Hematopoietic multipotent progenitor cell treated with erythropoietin and hydrocortisone succinate and interleukin-3 and kit ligand, for 6 days (in vitro differentiated cells): Measurements from ENCODE around the gene SH3BP4.
A peak's percentile ranks its signal among the peaks of the same experiment; 100 is the strongest.

Source experiments
- DNase-seq: peaks from one replicate; pipeline ENCODE4 v3.0.0-alpha.2; 2015

The SH3BP4 gene

GRCh38 chr2:234951664-234952269, at the start of gene SH3BP4:
Gene SH3BP4 (plus strand): TSS chr2:234952017. CDS start chr2:235035003, 82,986 bp downstream.
- peak; percentile 56 for DNase-seq

GRCh38 chr2:234904785-234905184, 47.0 kb upstream of the SH3BP4 start:
- no peak for DNase-seq

- DNase-seq: no peak
Observed at GRCh38 chr2:234905547-234906265, 46.1 kb upstream of the SH3BP4 start.

- DNase-seq: no peak
Observed at GRCh38 chr2:234910186-234910679, 41.6 kb upstream of the SH3BP4 start.

- no peak for DNase-seq
Observed at GRCh38 chr2:234911271-234911670, 40.5 kb upstream of the SH3BP4 start.

- no peak for DNase-seq
Observed at GRCh38 chr2:234912437-234912836, 39.4 kb upstream of the SH3BP4 start.

GRCh38 chr2:234913208-234913626, 38.6 kb upstream of the SH3BP4 start:
- DNase-seq: no peak

- no peak for DNase-seq
Observed at GRCh38 chr2:234914371-234915154, 37.3 kb upstream of the SH3BP4 start.

- no peak for DNase-seq
Observed at GRCh38 chr2:234916674-234917073, 35.1 kb upstream of the SH3BP4 start.

- no peak for DNase-seq
Observed at GRCh38 chr2:234917211-234917975, 34.4 kb upstream of the SH3BP4 start.

- no peak for DNase-seq
Observed at GRCh38 chr2:234919711-234920110, 32.1 kb upstream of the SH3BP4 start.

- no peak for DNase-seq
Observed at GRCh38 chr2:234920836-234921235, 31.0 kb upstream of the SH3BP4 start.

- DNase-seq: no peak
Observed at GRCh38 chr2:234929002-234929401, 22.8 kb upstream of the SH3BP4 start.

- DNase-seq: no peak
Observed at GRCh38 chr2:234930397-234930796, 21.4 kb upstream of the SH3BP4 start.

GRCh38 chr2:234931371-234931770, 20.4 kb upstream of the SH3BP4 start:
- no peak for DNase-seq

- DNase-seq: no peak
Observed at GRCh38 chr2:234932591-234933168, 19.1 kb upstream of the SH3BP4 start.

- no peak for DNase-seq
Observed at GRCh38 chr2:234935311-234935710, 16.5 kb upstream of the SH3BP4 start.

GRCh38 chr2:234939576-234939975, 12.2 kb upstream of the SH3BP4 start:
- DNase-seq: no peak

GRCh38 chr2:234939996-234940395, 11.8 kb upstream of the SH3BP4 start:
- DNase-seq: no peak

- no peak for DNase-seq
Observed at GRCh38 chr2:234940527-234940926, 11.3 kb upstream of the SH3BP4 start.

GRCh38 chr2:234945339-234945873, 6.4 kb upstream of the SH3BP4 start:
- DNase-seq: no peak

- no peak for DNase-seq
Observed at GRCh38 chr2:234947556-234947955, 4.3 kb upstream of the SH3BP4 start.
